Measurements from ENCODE around the gene ARHGAP19.

The ARHGAP19 gene

GRCh38 chr10:97215619-97216260 lies 76.7 kb downstream of the ARHGAP19 start:
- no peaks in the 10 kb centered on the region for H3K27me3 ChIP-seq (ENCODE audit: control insufficient read depth, insufficient read depth, low read length, poor library complexity, severe bottlenecking)
- H3K27ac ChIP-seq (ENCODE audit: insufficient read depth, low read depth, low read length, poor library complexity, severe bottlenecking): no peak overlapping the region
- no peak overlapping the region for H3K4me3 ChIP-seq (ENCODE audit: insufficient read depth, low read depth, low read length)
- H3K36me3 ChIP-seq (ENCODE audit: control insufficient read depth, insufficient read depth, low read length): no peaks in the 10 kb centered on the region
- no peaks in the 10 kb centered on the region for H3K4me1 ChIP-seq (ENCODE audit: control insufficient read depth, insufficient read depth, low read length)
- WGBS, 2 experiments: 91 to 92% methylated on average over 15 of the region's 15 CpGs
- H3K9me3 ChIP-seq (ENCODE audit: control insufficient read depth, low read length): no peaks in the 10 kb centered on the region

GRCh38 chr10:97213431-97213830 lies 79.0 kb downstream of the ARHGAP19 start:
- Histone ChIP-seq H3K9me3 (ENCODE audit: control insufficient read depth, low read length) (no peaks in the 10 kb centered on the region), H3K27ac (ENCODE audit: insufficient read depth, low read depth, low read length, poor library complexity, severe bottlenecking) (no peak overlapping the region), H3K4me1 (ENCODE audit: control insufficient read depth, insufficient read depth, low read length) (no peaks in the 10 kb centered on the region), H3K4me3 (ENCODE audit: insufficient read depth, low read depth, low read length) (no peak overlapping the region), H3K27me3 (ENCODE audit: control insufficient read depth, insufficient read depth, low read length, poor library complexity, severe bottlenecking) (no peaks in the 10 kb centered on the region), H3K36me3 (ENCODE audit: control insufficient read depth, insufficient read depth, low read length) (no peaks in the 10 kb centered on the region)
- 89 to 91% methylated on average over 9 of the region's 9 CpGs for WGBS, 2 experiments

GRCh38 chr10:97211229-97211628 lies 81.2 kb downstream of the ARHGAP19 start:
- Histone ChIP-seq H3K27ac (ENCODE audit: insufficient read depth, low read depth, low read length, poor library complexity, severe bottlenecking) (no peak overlapping the region), H3K36me3 (ENCODE audit: control insufficient read depth, insufficient read depth, low read length) (no peaks in the 10 kb centered on the region), H3K9me3 (ENCODE audit: control insufficient read depth, low read length) (no peaks in the 10 kb centered on the region), H3K4me3 (ENCODE audit: insufficient read depth, low read depth, low read length) (no peak overlapping the region), H3K4me1 (ENCODE audit: control insufficient read depth, insufficient read depth, low read length) (no peaks in the 10 kb centered on the region), H3K27me3 (ENCODE audit: control insufficient read depth, insufficient read depth, low read length, poor library complexity, severe bottlenecking) (no peaks in the 10 kb centered on the region)
- 89 to 97% methylated on average over 9 of the region's 9 CpGs for WGBS, 2 experiments

- no peak overlapping the region for H3K27ac ChIP-seq (ENCODE audit: insufficient read depth, low read depth, low read length, poor library complexity, severe bottlenecking)
- H3K9me3 ChIP-seq (ENCODE audit: control insufficient read depth, low read length): no peaks in the 10 kb centered on the region
- no peak overlapping the region for H3K4me3 ChIP-seq (ENCODE audit: insufficient read depth, low read depth, low read length)
- H3K36me3 ChIP-seq (ENCODE audit: control insufficient read depth, insufficient read depth, low read length): no peaks in the 10 kb centered on the region
- no peaks in the 10 kb centered on the region for H3K4me1 ChIP-seq (ENCODE audit: control insufficient read depth, insufficient read depth, low read length)
- H3K27me3 ChIP-seq (ENCODE audit: control insufficient read depth, insufficient read depth, low read length, poor library complexity, severe bottlenecking): no peaks in the 10 kb centered on the region
- WGBS, 2 experiments: 27 to 30% methylated on average over 8 of the region's 8 CpGs
These were observed 81.9 kb downstream of the ARHGAP19 start for GRCh38 chr10:97210543-97210960.

- no peaks in the 10 kb centered on the region for H3K27me3 ChIP-seq (ENCODE audit: control insufficient read depth, insufficient read depth, low read length, poor library complexity, severe bottlenecking)
- no peaks in the 10 kb centered on the region for H3K36me3 ChIP-seq (ENCODE audit: control insufficient read depth, insufficient read depth, low read length)
- no peaks in the 10 kb centered on the region for H3K9me3 ChIP-seq (ENCODE audit: control insufficient read depth, low read length)
- H3K4me3 ChIP-seq (ENCODE audit: insufficient read depth, low read depth, low read length): no peak overlapping the region
- H3K4me1 ChIP-seq (ENCODE audit: control insufficient read depth, insufficient read depth, low read length): no peaks in the 10 kb centered on the region
- WGBS, 2 experiments: 58 to 62% methylated on average over 7 of the region's 7 CpGs
- H3K27ac ChIP-seq (ENCODE audit: insufficient read depth, low read depth, low read length, poor library complexity, severe bottlenecking): no peak overlapping the region
These were observed 84.6 kb downstream of the ARHGAP19 start for GRCh38 chr10:97207756-97208346.

GRCh38 chr10:97207131-97207530 lies 85.3 kb downstream of the ARHGAP19 start:
- no peaks in the 10 kb centered on the region for H3K36me3 ChIP-seq (ENCODE audit: control insufficient read depth, insufficient read depth, low read length)
- WGBS, 2 experiments: 92 to 93% methylated on average over 6 of the region's 6 CpGs
- H3K4me1 ChIP-seq (ENCODE audit: control insufficient read depth, insufficient read depth, low read length): no peaks in the 10 kb centered on the region
- H3K4me3 ChIP-seq (ENCODE audit: insufficient read depth, low read depth, low read length): no peak overlapping the region
- no peaks in the 10 kb centered on the region for H3K9me3 ChIP-seq (ENCODE audit: control insufficient read depth, low read length)
- H3K27ac ChIP-seq (ENCODE audit: insufficient read depth, low read depth, low read length, poor library complexity, severe bottlenecking): no peak overlapping the region
- no peaks in the 10 kb centered on the region for H3K27me3 ChIP-seq (ENCODE audit: control insufficient read depth, insufficient read depth, low read length, poor library complexity, severe bottlenecking)

GRCh38 chr10:97204826-97205679 lies 87.4 kb downstream of the ARHGAP19 start:
- no peaks in the 10 kb centered on the region for H3K27me3 ChIP-seq (ENCODE audit: control insufficient read depth, insufficient read depth, low read length, poor library complexity, severe bottlenecking)
- H3K4me3 ChIP-seq (ENCODE audit: insufficient read depth, low read depth, low read length): no peak overlapping the region
- no peaks in the 10 kb centered on the region for H3K36me3 ChIP-seq (ENCODE audit: control insufficient read depth, insufficient read depth, low read length)
- no peak overlapping the region for H3K27ac ChIP-seq (ENCODE audit: insufficient read depth, low read depth, low read length, poor library complexity, severe bottlenecking)
- H3K4me1 ChIP-seq (ENCODE audit: control insufficient read depth, insufficient read depth, low read length): no peaks in the 10 kb centered on the region
- 92 to 93% methylated on average over 14 of the region's 14 CpGs for WGBS, 2 experiments
- no peaks in the 10 kb centered on the region for H3K9me3 ChIP-seq (ENCODE audit: control insufficient read depth, low read length)

GRCh38 chr10:97203220-97203619 lies 89.2 kb downstream of the ARHGAP19 start:
- H3K4me3 ChIP-seq (ENCODE audit: insufficient read depth, low read depth, low read length): no peak overlapping the region
- 79 to 86% methylated on average over 7 of the region's 7 CpGs for WGBS, 2 experiments
- no peaks in the 10 kb centered on the region for H3K36me3 ChIP-seq (ENCODE audit: control insufficient read depth, insufficient read depth, low read length)
- no peaks in the 10 kb centered on the region for H3K9me3 ChIP-seq (ENCODE audit: control insufficient read depth, low read length)
- no peaks in the 10 kb centered on the region for H3K27me3 ChIP-seq (ENCODE audit: control insufficient read depth, insufficient read depth, low read length, poor library complexity, severe bottlenecking)
- no peaks in the 10 kb centered on the region for H3K4me1 ChIP-seq (ENCODE audit: control insufficient read depth, insufficient read depth, low read length)
- no peak overlapping the region for H3K27ac ChIP-seq (ENCODE audit: insufficient read depth, low read depth, low read length, poor library complexity, severe bottlenecking)

- H3K27me3 ChIP-seq (ENCODE audit: control insufficient read depth, insufficient read depth, low read length, poor library complexity, severe bottlenecking): peaks cover 24% of the 10 kb centered on the region
- WGBS, 2 experiments: 90 to 93% methylated on average over 5 to 6 of the region's 6 CpGs
These were observed 91.8 kb downstream of the ARHGAP19 start for GRCh38 chr10:97200616-97201015.

GRCh38 chr10:97199152-97199551 lies 93.3 kb downstream of the ARHGAP19 start:
- no peaks in the 10 kb centered on the region for H3K36me3 ChIP-seq (ENCODE audit: control insufficient read depth, insufficient read depth, low read length)
- H3K4me1 ChIP-seq (ENCODE audit: control insufficient read depth, insufficient read depth, low read length): peaks cover 6% of the 10 kb centered on the region
- WGBS, 2 experiments: 70 to 76% methylated on average over 3 of the region's 3 CpGs
- H3K9me3 ChIP-seq (ENCODE audit: control insufficient read depth, low read length): no peaks in the 10 kb centered on the region
- no peak overlapping the region for H3K27ac ChIP-seq (ENCODE audit: insufficient read depth, low read depth, low read length, poor library complexity, severe bottlenecking)
- peaks cover 32% of the 10 kb centered on the region for H3K27me3 ChIP-seq (ENCODE audit: control insufficient read depth, insufficient read depth, low read length, poor library complexity, severe bottlenecking)
- no peak overlapping the region for H3K4me3 ChIP-seq (ENCODE audit: insufficient read depth, low read depth, low read length)

More at GRCh38 chr10:97200616-97201015, 91.8 kb downstream of the ARHGAP19 start:
- Histone ChIP-seq H3K4me3 (ENCODE audit: insufficient read depth, low read depth, low read length) (no peak overlapping the region), H3K27ac (ENCODE audit: insufficient read depth, low read depth, low read length, poor library complexity, severe bottlenecking) (no peak overlapping the region), H3K36me3 (ENCODE audit: control insufficient read depth, insufficient read depth, low read length) (no peaks in the 10 kb centered on the region), H3K4me1 (ENCODE audit: control insufficient read depth, insufficient read depth, low read length) (peaks cover 5% of the 10 kb centered on the region), H3K9me3 (ENCODE audit: control insufficient read depth, low read length) (no peaks in the 10 kb centered on the region)
